Endothelial cell (in vitro differentiated cells): Measurements from ENCODE around the gene UBR1. TPM values are rescaled to one million over a fixed set of nuclear protein-coding genes. Genes with fewer than 3 reads are reported as not detected.

Source experiments
- DNase-seq: peaks from one replicate; pipeline ENCODE4 v3.0.0; 2021; ENCODE audit warnings: low spot score
- H3K27ac Mint-ChIP-seq: one replicate; pipeline ENCODE4 v1.8.0; 2021; ENCODE audit warnings: mixed read lengths, inconsistent platforms; ENCODE audit not compliant: unreplicated experiment
- H3K27me3 Mint-ChIP-seq: one replicate; pipeline ENCODE4 v1.8.0; 2021; ENCODE audit warnings: mild to moderate bottlenecking, moderate library complexity, mixed read lengths, inconsistent platforms; ENCODE audit not compliant: unreplicated experiment
- H3K36me3 Mint-ChIP-seq: one replicate; pipeline ENCODE4 v1.8.0; 2021; ENCODE audit warnings: mild to moderate bottlenecking, low read depth, mixed read lengths, inconsistent platforms; ENCODE audit not compliant: unreplicated experiment
- H3K4me1 Mint-ChIP-seq: one replicate; pipeline ENCODE4 v1.8.0; 2021; ENCODE audit warnings: mild to moderate bottlenecking, mixed read lengths, inconsistent platforms; ENCODE audit not compliant: unreplicated experiment
- H3K4me3 Mint-ChIP-seq: one replicate; pipeline ENCODE4 v1.8.0; 2021; ENCODE audit warnings: mild to moderate bottlenecking, mixed read lengths, inconsistent platforms; ENCODE audit not compliant: unreplicated experiment
- H3K9me3 Mint-ChIP-seq: one replicate; pipeline ENCODE4 v1.8.0; 2021; ENCODE audit warnings: mixed read lengths, inconsistent platforms; ENCODE audit not compliant: unreplicated experiment
- CTCF ChIP-seq: fragments of 200-600 bp; sonication (generic); IDR thresholded peaks from one replicate; pipeline ENCODE4 v1.5.0; 2021; ENCODE audit warnings: antibody characterized with exemption; ENCODE audit not compliant: unreplicated experiment
- total RNA-seq: library from RNA; stranded (reverse); fragmentation: NEBNext Ultra II Directional; extraction: Animal tissue kit (Norgen Biotek cat#: 25700); gene quantifications from one replicate; pipeline ENCODE4 v1.2.1, GENCODE V29; 2021; ENCODE audit not compliant: unreplicated experiment

The UBR1 gene
- total RNA-seq, 1 donor from 2014 or later = 20.8 TPM

- peak overlapping the region; percentile 79 for H3K27ac Mint-ChIP-seq
- no peak for TF ChIP-seq CTCF
- H3K4me3 Mint-ChIP-seq = no peak overlapping the region
- H3K36me3 Mint-ChIP-seq = peaks cover 7% of the 10 kb centered on the region
- H3K4me1 Mint-ChIP-seq = peaks cover 11% of the 10 kb centered on the region
- no peak for DNase-seq
- no peaks in the 10 kb centered on the region for H3K27me3 Mint-ChIP-seq
- H3K9me3 Mint-ChIP-seq = no peaks in the 10 kb centered on the region
Observed at GRCh38 chr15:43144512-43144911, 38.7 kb upstream of the UBR1 start.

GRCh38 chr15:43143203-43143941, 37.5 kb upstream of the UBR1 start:
- Mint-ChIP-seq H3K36me3 (peaks cover 7% of the 10 kb centered on the region), H3K9me3 (no peaks in the 10 kb centered on the region), H3K4me3 (no peak overlapping the region), H3K27ac (no peak overlapping the region), H3K27me3 (no peaks in the 10 kb centered on the region), H3K4me1 (peaks cover 11% of the 10 kb centered on the region)
- TF ChIP-seq CTCF = no peak
- DNase-seq = no peak

GRCh38 chr15:43135351-43135750, 29.5 kb upstream of the UBR1 start:
- no peak for DNase-seq
- peaks cover 9% of the 10 kb centered on the region for H3K4me1 Mint-ChIP-seq
- H3K9me3 Mint-ChIP-seq = no peaks in the 10 kb centered on the region
- H3K4me3 Mint-ChIP-seq = no peak overlapping the region
- peaks cover 5% of the 10 kb centered on the region for H3K36me3 Mint-ChIP-seq
- H3K27ac Mint-ChIP-seq = no peak overlapping the region
- TF ChIP-seq CTCF = no peak
- peaks cover 8% of the 10 kb centered on the region for H3K27me3 Mint-ChIP-seq

- peaks cover 9% of the 10 kb centered on the region for H3K4me1 Mint-ChIP-seq
- no peaks in the 10 kb centered on the region for H3K36me3 Mint-ChIP-seq
- DNase-seq = no peak
- H3K9me3 Mint-ChIP-seq = no peaks in the 10 kb centered on the region
- no peak for TF ChIP-seq CTCF
- peaks cover 12% of the 10 kb centered on the region for H3K27me3 Mint-ChIP-seq
- no peak overlapping the region for H3K27ac Mint-ChIP-seq
- peak overlapping the region; percentile 90 for H3K4me3 Mint-ChIP-seq
Observed at GRCh38 chr15:43134157-43134635, 28.4 kb upstream of the UBR1 start.

GRCh38 chr15:43133430-43134156, 27.8 kb upstream of the UBR1 start, which contains the start of gene TMEM62:
Gene TMEM62, plus strand, starts transcription at chr15:43133586. Its CDS starts 217 bp downstream, at chr15:43133803.
- Mint-ChIP-seq H3K9me3 (no peaks in the 10 kb centered on the region), H3K27ac (no peak within 1 kb of the TSS), H3K36me3 (no peaks in the 10 kb centered on the region), H3K4me3 (peak within 1 kb of the TSS; percentile 95), H3K4me1 (peaks cover 9% of the 10 kb centered on the region), H3K27me3 (peaks cover 12% of the 10 kb centered on the region)
- peak; percentile 47 for DNase-seq
- no peak for TF ChIP-seq CTCF
